Thyroid gland (tissue), 4 donors: ENCODE results near the gene KIRREL3. TPM values are rescaled to one million over a fixed set of nuclear protein-coding genes. Genes with fewer than 3 reads are reported as not detected.

ENCODE experiments used
- DNase-seq, 2 donors: peaks; one replicate each; pipeline ENCODE4 v3.0.0-alpha.2; 2019
- H3K27ac ChIP-seq, 3 donors: fragments of 200-600 bp; sonication (generic); 1 replicate in 2 of 3; 2 replicates in 1 of 3; pipeline ENCODE4 v1.5.1; 2016 to 2019; ENCODE audit warnings: mild to moderate bottlenecking in 1 of 3, moderate library complexity in 1 of 3
- H3K27me3 ChIP-seq: fragments of 200-600 bp; sonication (generic); one replicate; pipeline ENCODE4 v1.5.1; 2019
- H3K36me3 ChIP-seq, 2 donors: fragments of 200-600 bp; sonication (generic); one replicate each; pipeline ENCODE4 v1.5.1; 2016 to 2019
- H3K4me1 ChIP-seq, 2 donors: fragments of 200-600 bp; sonication (generic); one replicate each; pipeline ENCODE4 v1.5.1; 2017 to 2019
- H3K4me3 ChIP-seq, 3 donors: fragments of 200-600 bp; sonication (generic); replicated peaks in 1 of 3; 1 replicate in 2 of 3; 2 replicates in 1 of 3; pipeline ENCODE4 v1.5.1; 2016; ENCODE audit warnings: mild to moderate bottlenecking in 1 of 3
- H3K9me3 ChIP-seq: fragments of 200-600 bp; sonication (generic); one replicate; pipeline ENCODE4 v1.5.1; 2017
- POLR2A ChIP-seq, 2 donors: fragments of 450-650 bp; IDR thresholded peaks; one replicate each; pipeline ENCODE4 v1.6.1; 2017; ENCODE audit warnings: antibody characterized with exemption in 2 of 2, mild to moderate bottlenecking in 2 of 2, moderate library complexity in 1 of 2
- WGBS, 2 donors: methylation state at CpG; one replicate each; pipeline ENCODE4 v1.1.5; 2017; 5-methylcytosine and 5-hydroxymethylcytosine counted together
- intact Hi-C: fragments of 100-400 bp; cut with DNase I; formaldehyde crosslinking; loops from one replicate; pipeline ENCODE4 v1.15.1; 2023
- total RNA-seq, 4 donors: library from RNA; depleted of rRNA; stranded (reverse); fragments of >200 nt; gene quantifications; one replicate each; pipeline ENCODE4 v1.2.3, GENCODE V29; 2016
- TF ChIP-seq, protein P1 (sequence below), 6 experiments: fragments of 200-600 bp in 3 of 6; fragments of 450-650 bp in 3 of 6; sonication (generic) in 3 of 6; IDR thresholded peaks; one replicate each; pipeline ENCODE4 v1.5.1; 2016 to 2019; ENCODE audit warnings: antibody characterized with exemption in 6 of 6, mild to moderate bottlenecking in 2 of 6, inconsistent platforms in 1 of 6, moderate library complexity in 1 of 6

Gene KIRREL3
- total RNA-seq, result under 1 TPM in 1 of 4 donors, not detected in 3; 0.78 TPM

GRCh38 chr11:127000291-127000968 is at the start of gene KIRREL3:
Gene KIRREL3 (minus strand): TSS chr11:127000770.
- 1 to 2% methylated on average over 34 to 42 of the region's 42 CpGs for WGBS, 2 donors
- no peak within 1 kb of the TSS for H3K27ac ChIP-seq
- H3K4me1 ChIP-seq, result peaks cover 0 to 8% of the 10 kb centered on the region in 2 donors
- no peaks in the 10 kb centered on the region for H3K36me3 ChIP-seq
- no peak within 1 kb of the TSS for H3K4me3 ChIP-seq
- no peak for DNase-seq
- TF ChIP-seq POLR2A (IDR thresholded peaks at IDR 0.05), result no peak
- TF ChIP-seq, protein P1, sequence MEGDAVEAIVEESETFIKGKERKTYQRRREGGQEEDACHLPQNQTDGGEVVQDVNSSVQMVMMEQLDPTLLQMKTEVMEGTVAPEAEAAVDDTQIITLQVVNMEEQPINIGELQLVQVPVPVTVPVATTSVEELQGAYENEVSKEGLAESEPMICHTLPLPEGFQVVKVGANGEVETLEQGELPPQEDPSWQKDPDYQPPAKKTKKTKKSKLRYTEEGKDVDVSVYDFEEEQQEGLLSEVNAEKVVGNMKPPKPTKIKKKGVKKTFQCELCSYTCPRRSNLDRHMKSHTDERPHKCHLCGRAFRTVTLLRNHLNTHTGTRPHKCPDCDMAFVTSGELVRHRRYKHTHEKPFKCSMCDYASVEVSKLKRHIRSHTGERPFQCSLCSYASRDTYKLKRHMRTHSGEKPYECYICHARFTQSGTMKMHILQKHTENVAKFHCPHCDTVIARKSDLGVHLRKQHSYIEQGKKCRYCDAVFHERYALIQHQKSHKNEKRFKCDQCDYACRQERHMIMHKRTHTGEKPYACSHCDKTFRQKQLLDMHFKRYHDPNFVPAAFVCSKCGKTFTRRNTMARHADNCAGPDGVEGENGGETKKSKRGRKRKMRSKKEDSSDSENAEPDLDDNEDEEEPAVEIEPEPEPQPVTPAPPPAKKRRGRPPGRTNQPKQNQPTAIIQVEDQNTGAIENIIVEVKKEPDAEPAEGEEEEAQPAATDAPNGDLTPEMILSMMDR (IDR thresholded peaks at IDR 0.05), result no peak
- H3K27me3 ChIP-seq, result peaks cover 10% of the 10 kb centered on the region
- intact Hi-C loops, result no loop called here
- no peaks in the 10 kb centered on the region for H3K9me3 ChIP-seq

- Histone ChIP-seq H3K4me1 (no peaks in the 10 kb centered on the region), H3K36me3 (no peaks in the 10 kb centered on the region), H3K9me3 (no peaks in the 10 kb centered on the region), H3K27me3 (no peaks in the 10 kb centered on the region), H3K4me3 (no peak overlapping the region), H3K27ac (no peak overlapping the region)
- no peak for DNase-seq
- TF ChIP-seq POLR2A (IDR thresholded peaks at IDR 0.05), result no peak
- TF ChIP-seq, protein P1 (IDR thresholded peaks at IDR 0.05), result no peak
- 81 to 100% methylated on average over 1 of the region's 1 CpG for WGBS, 2 donors
- intact Hi-C loops, result no loop called here
Observed at GRCh38 chr11:127050186-127050585, 49.6 kb upstream of the KIRREL3 start.

DNA sequence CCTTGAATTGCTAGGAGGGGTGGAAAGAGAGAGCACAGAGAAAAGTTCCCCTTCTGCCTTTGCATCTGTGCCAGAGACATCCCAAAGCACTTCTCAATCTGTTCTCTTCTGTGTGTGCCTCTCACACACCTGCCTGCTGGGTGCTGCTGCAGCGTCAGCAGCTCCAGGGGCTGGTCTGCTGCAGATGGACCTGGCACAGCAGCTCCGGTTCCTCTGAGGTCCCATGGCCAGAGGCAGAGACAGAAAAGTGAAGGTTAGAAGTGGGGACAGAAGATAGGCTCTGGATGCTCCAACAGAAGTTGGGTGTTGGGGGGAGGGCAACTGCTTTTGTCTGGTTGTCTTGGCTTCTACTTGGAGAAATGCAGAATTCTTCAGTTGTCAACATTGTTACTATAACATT is 48.9 kb upstream of the KIRREL3 start:
- 91 to 92% methylated on average over 2 of the region's 2 CpGs for WGBS, 2 donors
- H3K9me3 ChIP-seq, result no peaks in the 10 kb centered on the region
- intact Hi-C loops, result no loop called here
- H3K4me1 ChIP-seq, result no peaks in the 10 kb centered on the region
- no peaks in the 10 kb centered on the region for H3K36me3 ChIP-seq
- DNase-seq, result no peak
- no peak overlapping the region for H3K4me3 ChIP-seq
- H3K27me3 ChIP-seq, result no peaks in the 10 kb centered on the region
- H3K27ac ChIP-seq, result no peak overlapping the region
- TF ChIP-seq, protein P1 (IDR thresholded peaks at IDR 0.05), result no peak
- no peak for TF ChIP-seq POLR2A (IDR thresholded peaks at IDR 0.05)

- Histone ChIP-seq H3K27me3 (no peaks in the 10 kb centered on the region), H3K9me3 (no peaks in the 10 kb centered on the region), H3K4me3 (no peak overlapping the region), H3K36me3 (no peaks in the 10 kb centered on the region), H3K4me1 (no peaks in the 10 kb centered on the region), H3K27ac (no peak overlapping the region)
- TF ChIP-seq, protein P1 (IDR thresholded peaks at IDR 0.05), result no peak
- TF ChIP-seq POLR2A (IDR thresholded peaks at IDR 0.05), result no peak
- WGBS, 2 donors, result 64 to 65% methylated on average over 1 of the region's 1 CpG
- intact Hi-C loops, result no loop called here
- DNase-seq, result no peak
Observed at GRCh38 chr11:127044535-127044934, 44.0 kb upstream of the KIRREL3 start.

- no peak for TF ChIP-seq POLR2A (IDR thresholded peaks at IDR 0.05)
- TF ChIP-seq, protein P1 (IDR thresholded peaks at IDR 0.05), result no peak
- Histone ChIP-seq H3K4me3 (no peak overlapping the region), H3K27me3 (no peaks in the 10 kb centered on the region), H3K36me3 (no peaks in the 10 kb centered on the region), H3K27ac (no peak overlapping the region), H3K9me3 (no peaks in the 10 kb centered on the region), H3K4me1 (no peaks in the 10 kb centered on the region)
- WGBS, 2 donors, result 70 to 86% methylated on average over 1 of the region's 1 CpG
- no peak for DNase-seq
- intact Hi-C loops, result no loop called here
Observed at GRCh38 chr11:127042445-127042844, 41.9 kb upstream of the KIRREL3 start.
